ENCODE data around the gene STK11IP.

STK11IP gene

DNA sequence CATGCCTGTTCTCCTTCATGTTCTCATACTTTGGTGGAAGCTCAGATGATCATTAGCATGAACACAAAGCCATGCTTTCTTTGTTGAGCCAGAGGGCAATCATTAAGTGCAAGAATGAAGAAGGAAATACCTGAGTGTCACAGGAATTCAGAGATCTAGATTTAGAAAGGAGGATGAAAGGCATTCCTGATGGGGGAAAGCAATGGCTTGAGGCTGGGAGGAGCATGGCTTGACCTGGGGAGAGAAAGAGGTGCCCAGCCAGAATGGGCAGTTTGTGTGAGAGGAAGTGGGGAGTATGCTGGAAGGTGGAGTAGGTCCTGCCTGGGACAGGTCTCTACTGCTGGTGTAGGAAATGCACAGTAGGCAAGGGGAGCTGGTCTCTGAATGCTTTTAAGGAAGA, 64.9 kb downstream of the STK11IP start:
- Mint-ChIP-seq H3K4me1 (peaks cover 29% of the 10 kb centered on the region), H3K27me3 (ENCODE audit: low read depth, poor library complexity) (peaks cover 11% of the 10 kb centered on the region), H3K27ac (no peak overlapping the region), H3K9me3 (peaks cover 28% of the 10 kb centered on the region), H3K4me3 (no peak overlapping the region), H3K36me3 (ENCODE audit: low read depth) (no peaks in the 10 kb centered on the region)
- no peak for DNase-seq
- TF ChIP-seq, protein P1, sequence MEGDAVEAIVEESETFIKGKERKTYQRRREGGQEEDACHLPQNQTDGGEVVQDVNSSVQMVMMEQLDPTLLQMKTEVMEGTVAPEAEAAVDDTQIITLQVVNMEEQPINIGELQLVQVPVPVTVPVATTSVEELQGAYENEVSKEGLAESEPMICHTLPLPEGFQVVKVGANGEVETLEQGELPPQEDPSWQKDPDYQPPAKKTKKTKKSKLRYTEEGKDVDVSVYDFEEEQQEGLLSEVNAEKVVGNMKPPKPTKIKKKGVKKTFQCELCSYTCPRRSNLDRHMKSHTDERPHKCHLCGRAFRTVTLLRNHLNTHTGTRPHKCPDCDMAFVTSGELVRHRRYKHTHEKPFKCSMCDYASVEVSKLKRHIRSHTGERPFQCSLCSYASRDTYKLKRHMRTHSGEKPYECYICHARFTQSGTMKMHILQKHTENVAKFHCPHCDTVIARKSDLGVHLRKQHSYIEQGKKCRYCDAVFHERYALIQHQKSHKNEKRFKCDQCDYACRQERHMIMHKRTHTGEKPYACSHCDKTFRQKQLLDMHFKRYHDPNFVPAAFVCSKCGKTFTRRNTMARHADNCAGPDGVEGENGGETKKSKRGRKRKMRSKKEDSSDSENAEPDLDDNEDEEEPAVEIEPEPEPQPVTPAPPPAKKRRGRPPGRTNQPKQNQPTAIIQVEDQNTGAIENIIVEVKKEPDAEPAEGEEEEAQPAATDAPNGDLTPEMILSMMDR (IDR thresholded peaks at IDR 0.05), result no peak

DNA sequence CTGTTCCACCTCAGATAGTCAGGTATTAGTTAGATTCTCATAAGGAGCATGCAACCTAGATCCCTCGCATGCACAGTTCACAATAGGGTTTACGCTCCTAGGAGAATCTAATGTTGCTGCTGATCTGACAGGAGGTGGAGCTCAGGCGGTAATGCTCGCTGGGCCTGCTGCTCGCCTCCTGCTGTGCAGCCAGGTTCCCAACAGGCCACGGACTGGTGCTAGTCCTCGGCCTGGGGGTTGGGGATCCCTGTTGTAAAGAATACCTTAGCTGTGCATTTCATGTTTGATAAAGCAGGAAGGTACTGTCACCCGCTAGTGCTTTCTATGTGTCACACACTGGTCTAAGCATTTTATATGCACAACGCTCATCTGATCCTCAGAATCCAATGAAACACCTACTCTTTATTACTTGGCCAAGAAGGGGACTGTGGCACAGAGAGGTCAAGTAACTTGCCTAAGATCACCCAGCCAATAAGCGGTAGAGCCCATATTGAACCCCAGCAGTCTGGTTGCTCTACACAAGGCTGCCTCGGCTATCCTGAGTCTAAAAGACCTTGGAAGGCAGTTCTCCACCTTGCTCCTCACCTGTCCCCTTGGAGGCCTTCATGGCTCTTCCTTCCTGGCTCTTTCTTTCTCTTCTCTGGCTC, 65.6 kb downstream of the STK11IP start:
- no peak for DNase-seq
- H3K36me3 Mint-ChIP-seq (ENCODE audit: low read depth), result no peaks in the 10 kb centered on the region
- peaks cover 6% of the 10 kb centered on the region for H3K27me3 Mint-ChIP-seq (ENCODE audit: low read depth, poor library complexity)
- no peak overlapping the region for H3K4me3 Mint-ChIP-seq
- peaks cover 28% of the 10 kb centered on the region for H3K9me3 Mint-ChIP-seq
- H3K4me1 Mint-ChIP-seq, result peaks cover 29% of the 10 kb centered on the region
- TF ChIP-seq, protein P1 (IDR thresholded peaks at IDR 0.05), result no peak
- no peak overlapping the region for H3K27ac Mint-ChIP-seq

DNA sequence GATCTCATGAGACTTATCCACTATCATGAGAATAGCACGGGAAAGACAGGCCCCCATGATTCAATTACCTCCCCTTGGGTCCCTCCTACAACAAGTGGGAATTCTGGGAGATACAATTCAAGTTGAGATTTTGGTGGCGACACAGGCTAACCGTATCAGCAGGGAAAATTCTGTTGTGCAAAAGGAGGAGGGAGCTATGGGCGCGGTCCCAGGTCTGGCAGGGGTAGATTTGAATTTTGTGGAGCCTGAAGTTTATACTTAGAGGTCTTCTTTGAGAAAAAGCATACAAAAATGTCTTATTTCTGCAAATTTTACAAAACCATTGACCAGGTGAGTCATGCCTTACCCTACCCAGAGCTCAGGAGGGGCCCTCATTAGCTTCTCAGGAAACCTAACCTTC, 66.4 kb downstream of the STK11IP start:
- Mint-ChIP-seq H3K27ac (no peak overlapping the region), H3K4me1 (peaks cover 29% of the 10 kb centered on the region), H3K36me3 (ENCODE audit: low read depth) (no peaks in the 10 kb centered on the region), H3K4me3 (no peak overlapping the region), H3K27me3 (ENCODE audit: low read depth, poor library complexity) (peaks cover 4% of the 10 kb centered on the region), H3K9me3 (peaks cover 28% of the 10 kb centered on the region)
- TF ChIP-seq, protein P1 (IDR thresholded peaks at IDR 0.05), result no peak
- no peak for DNase-seq

DNA sequence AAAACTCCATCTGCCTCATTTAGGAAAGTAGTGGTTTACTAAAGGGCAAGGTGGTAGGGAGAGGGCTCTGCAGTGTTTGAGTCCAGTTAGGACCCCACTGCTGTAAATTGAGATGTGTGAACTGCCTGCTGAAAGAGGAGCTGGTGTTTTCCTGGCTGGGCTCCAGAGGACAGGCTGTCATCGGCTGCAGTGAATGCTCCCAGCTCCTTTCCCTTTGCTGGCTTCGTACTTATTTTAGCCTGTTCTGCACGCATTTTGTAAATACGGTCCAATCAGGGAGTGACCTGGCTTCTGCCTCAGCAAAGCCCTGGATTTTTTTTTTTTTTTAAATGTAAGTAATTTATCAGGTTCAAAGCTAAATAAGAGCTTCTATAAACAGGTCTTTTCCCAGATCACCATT, 67.3 kb downstream of the STK11IP start:
- TF ChIP-seq, protein P1 (IDR thresholded peaks at IDR 0.05), result no peak
- DNase-seq, result no peak
- H3K27ac Mint-ChIP-seq, result peak overlapping the region; percentile 57
- peaks cover 28% of the 10 kb centered on the region for H3K9me3 Mint-ChIP-seq
- no peaks in the 10 kb centered on the region for H3K27me3 Mint-ChIP-seq (ENCODE audit: low read depth, poor library complexity)
- no peaks in the 10 kb centered on the region for H3K36me3 Mint-ChIP-seq (ENCODE audit: low read depth)
- H3K4me3 Mint-ChIP-seq, result no peak overlapping the region
- H3K4me1 Mint-ChIP-seq, result peaks cover 29% of the 10 kb centered on the region

DNA sequence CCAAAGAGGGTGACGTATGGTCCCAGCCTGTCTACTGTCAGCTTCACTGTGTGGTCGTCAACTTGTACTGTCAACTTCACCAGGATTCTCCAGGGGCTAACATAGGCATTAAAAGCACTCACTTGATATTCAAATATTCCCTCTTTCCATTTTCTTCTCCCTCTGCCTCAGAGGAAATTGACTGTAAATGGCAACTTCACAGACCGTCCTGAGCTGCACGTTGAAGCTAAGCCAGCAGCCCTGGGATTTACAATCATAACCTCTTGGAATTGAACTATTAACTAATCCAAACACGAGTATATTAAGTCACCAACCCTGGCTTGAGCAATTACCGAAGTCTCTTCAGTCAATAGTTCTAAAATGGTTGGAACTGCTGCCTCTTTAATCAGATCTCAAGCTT, 68.3 kb downstream of the STK11IP start:
- no peak for DNase-seq
- H3K27me3 Mint-ChIP-seq (ENCODE audit: low read depth, poor library complexity), result no peaks in the 10 kb centered on the region
- TF ChIP-seq, protein P1 (IDR thresholded peaks at IDR 0.05), result no peak
- H3K36me3 Mint-ChIP-seq (ENCODE audit: low read depth), result no peaks in the 10 kb centered on the region
- no peak overlapping the region for H3K4me3 Mint-ChIP-seq
- peaks cover 19% of the 10 kb centered on the region for H3K9me3 Mint-ChIP-seq
- H3K4me1 Mint-ChIP-seq, result peaks cover 29% of the 10 kb centered on the region
- no peak overlapping the region for H3K27ac Mint-ChIP-seq
